ENCODE measurements around the gene BCL3. TPM values are rescaled to one million over a fixed set of nuclear protein-coding genes. Genes with fewer than 3 reads are reported as not detected.

Gene BCL3
- total RNA-seq, 1 experiment from 2014 or later = 37.9 TPM

GRCh38 chr19:44777715-44778347 is 29.3 kb downstream of the BCL3 start, which contains the start of gene CBLC:
Gene CBLC (plus strand): TSS chr19:44777890. CDS start chr19:44777932, 42 bp downstream.
- Histone ChIP-seq H3K4me3 (replicated peaks in 1 of 2; ENCODE audit: low read depth in 1 of 2, low read length in 2 of 2) (peak within 1 kb of the TSS; percentile 75 to 96), H3K4me1 (ENCODE audit: control insufficient read depth in 1 of 2, insufficient read depth in 2 of 2, low read length in 2 of 2) (peaks cover 51 to 69% of the 10 kb centered on the region in 2 experiments), H3K4me2 (ENCODE audit: low read length) (peak within 1 kb of the TSS; percentile 98), H3K79me2 (ENCODE audit: insufficient read depth, low read length) (peaks cover 37% of the 10 kb centered on the region), H4K20me1 (ENCODE audit: insufficient read depth) (no peaks in the 10 kb centered on the region), H3K9me2 (ENCODE audit: insufficient read depth) (no peaks in the 10 kb centered on the region), H3K9me3 (ENCODE audit: control insufficient read depth in 1 of 2, insufficient read depth in 1 of 2, low read depth in 1 of 2, low read length in 2 of 2) (no peaks in the 10 kb centered on the region), H3K9ac (ENCODE audit: low read length) (peak within 1 kb of the TSS; percentile 96), H3K36me3 (ENCODE audit: control insufficient read depth in 1 of 2, insufficient read depth in 2 of 2, low read length in 2 of 2) (peaks cover 3 to 7% of the 10 kb centered on the region in 2 experiments; a peak in 2 of 4 replicates), H2AFZ (ENCODE audit: low read depth, low read length, poor library complexity, severe bottlenecking) (peak within 1 kb of the TSS; percentile 54), H3K27me3 (ENCODE audit: insufficient read depth, low read length) (no peaks in the 10 kb centered on the region), H3K27ac (ENCODE audit: low read depth, low read length) (peak within 1 kb of the TSS; percentile 90)
- DNase-seq (ENCODE audit: low read depth, low spot score) = peak; percentile 94
- peak; percentile 90 for ATAC-seq
- TF ChIP-seq CTCF (IDR thresholded peaks at IDR 0.05 in 2 of 3, conservative IDR thresholded peaks at IDR 0.05 in 1 of 3; ENCODE audit: borderline replicate concordance in 1 of 3, insufficient read depth in 1 of 3, low read depth in 2 of 3, low read length in 2 of 3) (peak in 2 of 3 experiments; percentile 17 to 20; a peak in 2 of 6 replicates), TCF7L2 (IDR thresholded peaks at IDR 0.05; ENCODE audit: borderline replicate concordance, extremely low read depth, insufficient read depth, insufficient read length) (peak; percentile 41), POLR2A (IDR thresholded peaks at IDR 0.05; ENCODE audit: borderline replicate concordance, extremely low read depth, insufficient read depth, insufficient read length) (peak; percentile 49), FOSL1 (IDR thresholded peaks at IDR 0.05; ENCODE audit: low read depth) (no peak), ZFX (IDR thresholded peaks at IDR 0.05) (peak; percentile 72; the same call in 1 of the 2 replicates), EZH2 (IDR thresholded peaks at IDR 0.05) (no peak), ZBTB33 (IDR thresholded peaks at IDR 0.05; ENCODE audit: extremely low read depth, insufficient replicate concordance, low read length) (no peak), POLR2AphosphoS5 (IDR thresholded peaks at IDR 0.05; ENCODE audit: low read depth, low read length) (peak; percentile 92), MAX (IDR thresholded peaks at IDR 0.05) (peak; percentile 94), SIN3A (IDR thresholded peaks at IDR 0.05; ENCODE audit: low read depth) (no peak), EGR1 (IDR thresholded peaks at IDR 0.05; ENCODE audit: low read depth) (0 out of 2 replicates have a peak, but pooled peaks have one; percentile 45), CBX3 (IDR thresholded peaks at IDR 0.05; ENCODE audit: low read depth) (peak; percentile 73; the same call in 1 of the 2 replicates)
- ChIA-PET RAD21 (ENCODE audit: low non-redundant PET in 1 of 2, low total read pairs in 2 of 2, uncharacterized antibody in 2 of 2, unreplicated experiment in 2 of 2) (interaction anchor here in 1 of 2 experiments (2.0 kb wide), 1 partner anchor 54 kb away, joined by 5 read pairs; no protein-coding TSS in a partner anchor), CTCF (interaction anchor here (1.0 kb wide), 1 partner anchor 54 kb away, joined by 6 read pairs; no protein-coding TSS in a partner anchor), POLR2A (interaction anchor here (1.1 kb wide), 1 partner anchor 195 kb away, joined by 3 read pairs; no protein-coding TSS in a partner anchor)
- no TSS peak for BruUV-seq (replicated peaks)
- intact Hi-C loops (cut with micrococcal nuclease) = loop anchor here (2.0 to 5.0 kb wide), 2 partner anchors 36 to 67 kb away; no protein-coding TSS in a partner anchor
